RCC 7860 (cell line): ENCODE results near the gene CTBP1.

Experiments used
- DNase-seq: peaks from one replicate; pipeline ENCODE4 v3.0.0-alpha.2; 2015; ENCODE audit warnings: low spot score
- FAIRE-seq: peaks from 2 replicates; lab custom pipeline; 2012; peaks lifted over from hg19 to GRCh38; lab: Jason Lieb, UNC

The CTBP1 gene

GRCh38 chr4:1285151-1285789 is 36.3 kb upstream of the CTBP1 start:
- DNase-seq: no peak
- FAIRE-seq: no peak

GRCh38 chr4:1283711-1284110 is 34.8 kb upstream of the CTBP1 start:
- FAIRE-seq (no peak), DNase-seq (no peak)

- FAIRE-seq (no peak), DNase-seq (no peak)
Measured at GRCh38 chr4:1279253-1279652, 30.3 kb upstream of the CTBP1 start.

GRCh38 chr4:1277667-1278665 is 29.0 kb upstream of the CTBP1 start:
- FAIRE-seq: peak; percentile 82
- DNase-seq: peak; percentile 52

- FAIRE-seq: no peak
- DNase-seq: no peak
Measured at GRCh38 chr4:1276984-1277383, 28.1 kb upstream of the CTBP1 start.

DNA sequence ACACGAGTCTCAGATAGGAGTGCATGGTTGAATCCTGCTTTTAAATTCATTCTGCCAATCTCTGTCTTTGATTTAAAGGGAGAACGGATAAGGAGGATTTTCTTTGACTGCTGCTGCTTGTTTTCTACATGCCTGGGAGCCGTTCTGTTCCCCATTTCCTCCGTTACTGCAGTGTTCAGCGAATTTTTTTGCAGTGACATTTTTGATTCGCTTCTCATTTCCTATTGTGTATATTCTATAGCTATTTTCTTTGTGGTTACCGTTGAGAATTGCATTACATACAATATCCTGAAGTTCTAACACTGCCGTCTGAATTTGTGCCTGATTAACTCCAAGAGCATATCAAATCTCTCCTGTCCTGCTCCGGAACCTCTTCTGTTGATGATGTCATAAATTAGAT is 25.9 kb upstream of the CTBP1 start:
- FAIRE-seq (no peak), DNase-seq (no peak)

- FAIRE-seq (no peak), DNase-seq (no peak)
Measured at GRCh38 chr4:1271686-1272085, 22.8 kb upstream of the CTBP1 start.

DNA sequence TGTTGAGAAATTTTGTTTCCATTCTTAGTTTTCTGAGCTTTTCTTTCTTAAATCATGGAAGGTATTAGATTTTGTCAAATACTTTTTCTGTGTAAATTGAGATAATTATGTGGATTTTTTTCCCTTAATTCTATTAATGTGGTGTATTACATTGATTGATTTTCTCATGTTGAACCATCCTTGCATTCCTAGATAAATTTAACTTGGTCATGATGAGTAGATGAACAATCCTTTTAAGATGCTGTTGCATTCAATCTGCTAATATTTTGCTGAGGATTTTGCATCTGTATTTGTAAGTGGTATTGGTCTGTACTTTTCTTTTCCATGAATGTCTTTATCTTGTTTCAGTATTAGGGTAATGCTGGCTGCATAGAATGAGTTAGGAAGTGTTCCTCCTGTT is 20.3 kb upstream of the CTBP1 start:
- DNase-seq: no peak
- no peak for FAIRE-seq

GRCh38 chr4:1266881-1267763 is 18.2 kb upstream of the CTBP1 start:
- FAIRE-seq (no peak), DNase-seq (no peak)

GRCh38 chr4:1265351-1265750 is 16.4 kb upstream of the CTBP1 start:
- FAIRE-seq: no peak
- no peak for DNase-seq

GRCh38 chr4:1264942-1265341 is 16.0 kb upstream of the CTBP1 start:
- DNase-seq (no peak), FAIRE-seq (no peak)

DNA sequence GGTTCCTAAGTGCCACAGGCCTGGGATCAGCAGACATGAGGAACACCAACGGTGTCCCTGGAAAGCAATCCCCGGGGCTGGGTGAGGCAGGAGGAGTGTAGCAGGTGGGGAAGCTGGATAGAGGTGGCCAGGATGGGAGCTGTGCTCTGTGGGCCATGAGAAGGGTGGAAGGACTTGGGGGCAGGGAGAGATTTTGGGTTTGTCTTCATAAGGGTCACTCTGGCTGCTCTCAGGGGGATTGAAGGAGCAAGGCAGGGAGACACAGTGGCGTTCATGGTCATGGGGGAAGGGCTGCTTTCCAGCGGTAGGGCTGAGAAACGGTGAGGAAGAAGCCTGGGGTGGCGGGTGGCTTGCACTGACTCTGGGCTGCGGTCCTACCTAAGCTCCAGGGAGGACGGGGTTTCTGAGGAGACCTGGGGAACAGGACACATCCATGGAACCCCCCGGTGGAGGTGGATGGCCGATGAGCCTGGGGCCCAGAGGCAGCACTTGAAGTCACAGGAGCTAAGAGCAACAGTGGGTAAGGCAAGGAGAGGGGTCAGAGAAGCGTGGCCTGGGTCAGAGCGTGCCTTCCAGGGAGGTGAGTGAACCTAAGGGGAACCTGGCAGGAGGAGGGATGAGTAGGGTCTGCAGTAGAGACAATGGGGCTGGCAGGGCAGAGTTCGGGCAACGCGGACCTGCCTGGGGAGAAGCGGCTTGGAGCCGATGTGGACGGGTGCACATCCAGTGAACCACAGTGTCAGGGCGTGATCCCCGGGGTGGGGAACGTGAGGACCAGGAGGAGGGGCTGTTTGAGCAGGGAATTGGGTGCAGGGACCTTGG is 12.4 kb upstream of the CTBP1 start:
- DNase-seq: no peak
- FAIRE-seq: no peak

DNA sequence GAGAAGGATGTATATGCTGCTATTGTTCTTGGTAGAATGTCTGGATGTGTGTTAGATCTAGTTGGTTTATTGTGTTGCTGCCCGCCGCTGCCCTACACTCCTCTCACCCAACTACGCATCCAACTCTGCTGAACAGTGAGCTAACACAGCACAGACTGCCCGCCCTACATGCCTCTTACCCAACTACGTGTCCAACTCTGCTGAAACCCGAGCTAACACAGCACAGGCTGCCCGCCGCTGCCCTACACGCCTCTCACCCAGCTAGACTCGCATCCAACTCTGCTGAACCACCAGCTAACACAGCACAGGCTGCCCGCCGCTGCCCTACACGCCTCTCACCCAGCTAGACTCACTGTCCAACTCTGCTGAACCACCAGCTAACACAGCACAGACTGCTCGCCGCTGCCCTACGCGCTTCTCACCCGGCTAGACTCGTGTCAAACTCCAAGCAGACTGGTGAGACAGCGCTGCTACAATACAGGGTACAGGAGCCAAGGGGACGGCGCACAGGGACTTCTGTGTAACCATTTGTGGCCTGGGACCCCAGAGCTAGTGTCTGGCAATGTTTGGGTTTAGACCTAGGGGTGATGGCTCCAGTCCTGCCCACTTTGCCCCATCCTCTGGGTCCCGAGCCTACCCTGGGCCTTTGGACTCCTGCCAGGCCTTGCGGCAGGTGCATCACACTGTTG is 11.6 kb upstream of the CTBP1 start:
- DNase-seq (no peak), FAIRE-seq (no peak)

- FAIRE-seq: no peak
- no peak for DNase-seq
Measured at GRCh38 chr4:1259966-1260365, 11.0 kb upstream of the CTBP1 start.

DNA sequence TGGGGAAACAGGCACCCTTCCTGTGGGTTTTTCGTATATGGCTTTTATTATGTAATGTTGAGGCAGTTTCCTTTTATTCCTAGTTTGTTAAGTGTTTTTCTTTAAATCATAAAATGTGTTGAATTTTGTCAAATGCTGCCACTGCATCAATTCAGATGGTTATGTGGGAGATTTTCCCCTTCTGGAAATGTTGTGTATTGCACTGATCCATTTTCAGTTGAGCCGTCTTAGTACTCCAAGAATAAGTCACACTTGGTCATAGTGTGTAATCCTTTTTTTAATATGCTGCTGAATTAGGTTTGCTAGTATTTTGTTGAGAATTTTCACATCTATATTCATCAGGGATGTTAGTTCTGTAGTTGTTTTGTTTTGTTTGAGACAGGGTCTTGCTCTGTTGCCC is 9.5 kb upstream of the CTBP1 start:
- FAIRE-seq (no peak), DNase-seq (no peak)

DNA sequence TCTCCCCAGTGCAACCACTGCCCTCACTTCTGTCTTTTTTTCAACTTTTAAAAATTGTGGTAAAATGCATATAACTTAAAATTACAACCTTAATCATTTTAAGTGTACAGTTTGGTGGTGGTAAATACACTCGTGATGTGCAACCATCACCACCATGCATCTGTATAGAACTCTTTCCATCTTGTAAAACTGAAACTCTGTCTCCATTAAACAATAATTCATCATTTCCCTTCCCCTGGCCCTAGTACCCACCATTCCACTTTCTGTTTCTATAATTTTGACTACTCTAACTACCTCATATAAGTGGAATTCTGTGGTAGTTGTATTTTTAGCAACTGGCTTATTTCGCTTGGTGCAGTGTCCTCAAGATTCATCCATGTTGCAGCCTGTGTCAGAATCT is 6.8 kb upstream of the CTBP1 start:
- no peak for DNase-seq
- no peak for FAIRE-seq

GRCh38 chr4:1255151-1255550 is 6.2 kb upstream of the CTBP1 start:
- DNase-seq: no peak
- FAIRE-seq: no peak

GRCh38 chr4:1253831-1254230 is 4.9 kb upstream of the CTBP1 start:
- FAIRE-seq (no peak), DNase-seq (no peak)

DNA sequence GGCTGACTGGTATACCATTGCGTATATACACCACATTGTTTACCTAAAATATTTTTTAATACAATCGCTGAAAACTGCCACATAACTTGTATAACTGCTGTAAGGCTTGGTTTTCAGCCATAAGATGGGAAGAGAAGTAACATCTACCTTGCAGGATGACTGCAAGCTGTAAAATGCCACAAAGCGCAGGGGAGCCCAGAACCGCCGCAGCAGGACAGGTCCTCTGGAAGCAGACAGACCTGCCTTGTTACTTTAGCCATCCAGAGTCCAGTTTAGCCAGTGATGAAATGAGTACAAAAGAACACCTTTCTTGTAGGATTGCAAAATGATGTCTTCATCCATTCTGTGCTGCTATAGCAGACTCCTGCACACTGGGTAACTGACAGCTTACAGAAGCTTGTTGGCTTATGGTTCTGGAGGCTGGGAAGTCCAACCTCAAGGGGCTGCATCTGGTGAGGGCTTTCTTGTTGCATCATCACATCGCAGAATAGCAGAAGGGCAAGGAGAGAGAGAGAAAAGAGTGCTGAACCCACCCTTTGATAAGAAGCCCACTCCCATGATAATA is 4.1 kb upstream of the CTBP1 start:
- FAIRE-seq (no peak), DNase-seq (no peak)

- DNase-seq (no peak), FAIRE-seq (no peak)
Measured at GRCh38 chr4:1251773-1252066, 2.8 kb upstream of the CTBP1 start.
